Measurements from ENCODE around the gene ATOX1.
"Not testable (repeated sequence)": the region's sequence is repeated elsewhere in the genome, so short reads cannot be mapped to it uniquely, and the experiment has no call there.

Gene ATOX1

DNA sequence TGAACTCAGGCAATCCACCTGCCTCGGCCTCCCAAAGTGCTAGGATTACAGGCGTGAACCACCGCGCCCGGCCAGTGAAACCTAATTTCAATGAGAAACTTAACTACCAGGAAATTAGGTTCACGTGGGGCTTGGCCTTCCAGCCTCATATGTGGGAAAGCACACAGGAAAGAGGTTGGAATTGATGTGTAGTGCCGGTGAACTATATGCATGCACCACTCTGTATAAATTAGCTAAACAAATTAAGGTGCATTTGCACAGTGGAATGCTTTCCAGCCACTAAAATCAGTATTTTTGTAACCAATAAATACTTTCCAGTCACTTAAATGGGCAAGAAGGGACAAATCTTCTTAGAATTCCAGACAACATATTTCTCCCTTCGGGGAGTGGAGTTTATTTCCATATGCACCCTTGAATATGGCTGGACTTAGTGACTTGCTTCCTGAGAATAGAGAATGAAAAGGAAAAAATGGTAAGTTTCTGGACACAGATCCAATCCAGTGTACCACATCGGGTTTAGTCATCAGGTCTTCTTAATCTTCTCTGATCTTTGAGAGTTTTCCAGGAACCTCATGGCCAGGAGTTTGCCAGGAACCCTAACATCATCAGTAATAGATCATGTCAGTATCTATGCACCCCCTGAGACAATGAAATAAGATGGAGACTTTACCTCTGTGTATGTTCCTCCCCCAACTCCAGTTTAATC is 24.9 kb downstream of the ATOX1 start:
- DNase-seq (ENCODE audit: low read depth in 2 of 2), result no peak

DNA sequence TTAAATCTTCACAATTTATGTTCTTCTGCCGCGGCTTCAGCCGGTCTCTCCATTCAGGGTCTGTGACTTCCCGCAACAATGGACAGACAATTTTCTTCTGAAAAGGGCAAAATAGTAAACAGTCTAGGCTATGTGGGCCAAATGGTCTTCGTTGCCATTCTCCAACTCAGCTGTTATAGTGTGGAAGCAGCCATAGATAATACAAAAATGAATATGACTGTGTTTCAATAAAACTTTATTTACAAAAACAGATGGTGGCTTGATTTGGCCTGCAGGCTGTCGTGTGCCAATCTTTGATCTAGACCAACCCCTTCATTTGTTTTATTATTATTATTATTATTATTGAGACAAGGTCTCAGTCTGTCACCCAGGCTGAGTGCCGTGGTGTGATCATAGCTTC is 28.1 kb downstream of the ATOX1 start:
- DNase-seq (ENCODE audit: low read depth in 2 of 2), result no peak

DNA sequence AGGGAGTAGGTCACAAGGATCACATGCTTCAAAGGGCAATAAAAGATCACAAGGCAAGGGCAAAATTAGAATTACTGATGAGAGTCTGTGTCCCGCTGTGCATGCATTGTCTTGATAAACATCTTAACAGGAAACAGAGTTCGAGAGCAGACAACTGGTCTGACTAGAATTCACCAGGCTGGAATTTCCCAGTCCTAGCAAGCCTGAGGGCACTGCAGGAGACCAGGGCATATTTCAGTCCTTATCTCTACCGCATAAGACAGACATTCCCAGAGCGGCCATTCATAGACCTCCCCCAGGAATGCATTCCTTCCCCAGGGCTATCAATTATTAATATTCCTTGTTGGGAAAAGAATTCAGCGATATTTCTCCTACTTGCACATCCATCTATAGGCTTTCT is 28.8 kb downstream of the ATOX1 start:
- DNase-seq (ENCODE audit: low read depth in 2 of 2), result not testable (repeated sequence)

DNA sequence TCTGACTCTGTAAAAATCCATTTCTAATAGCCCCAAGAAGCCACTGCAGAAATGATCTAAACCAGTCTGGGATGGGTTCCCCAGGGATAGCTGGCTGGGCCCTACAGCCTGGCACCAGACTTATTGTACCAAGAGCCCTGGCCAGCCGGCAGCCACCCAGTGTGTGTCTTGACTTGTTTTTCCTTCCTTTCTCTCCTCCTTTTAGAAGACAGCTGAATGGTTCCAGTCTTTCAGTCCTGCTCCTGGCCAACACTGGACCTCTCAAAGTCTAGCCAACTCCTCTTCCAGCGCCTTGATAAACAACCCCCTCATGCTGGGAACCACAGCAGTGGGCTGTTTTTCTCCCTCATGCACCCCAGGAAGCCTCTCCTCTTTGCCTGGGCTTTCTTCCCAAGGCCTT is 34.1 kb downstream of the ATOX1 start:
- no peak for DNase-seq (ENCODE audit: low read depth in 2 of 2)

DNA sequence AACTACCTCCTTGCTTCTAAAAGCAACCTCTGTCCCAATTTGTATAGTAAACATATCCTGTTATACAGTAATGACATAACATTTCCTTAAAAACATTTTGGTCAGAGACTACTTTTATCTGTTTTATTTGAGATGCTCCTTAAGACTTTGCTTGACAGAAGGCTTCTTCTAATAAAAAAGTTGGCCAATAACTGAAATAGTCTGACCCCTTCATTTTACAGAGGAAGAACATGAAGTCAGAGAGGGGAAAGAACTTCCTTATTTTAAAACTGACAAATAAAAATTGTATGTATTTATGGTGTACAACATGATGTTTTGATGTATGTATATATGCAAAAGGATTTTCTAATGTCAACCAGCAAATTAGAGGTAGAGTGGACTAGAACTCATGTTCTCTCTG is 35.9 kb downstream of the ATOX1 start:
- DNase-seq (ENCODE audit: low read depth in 2 of 2), result no peak

DNA sequence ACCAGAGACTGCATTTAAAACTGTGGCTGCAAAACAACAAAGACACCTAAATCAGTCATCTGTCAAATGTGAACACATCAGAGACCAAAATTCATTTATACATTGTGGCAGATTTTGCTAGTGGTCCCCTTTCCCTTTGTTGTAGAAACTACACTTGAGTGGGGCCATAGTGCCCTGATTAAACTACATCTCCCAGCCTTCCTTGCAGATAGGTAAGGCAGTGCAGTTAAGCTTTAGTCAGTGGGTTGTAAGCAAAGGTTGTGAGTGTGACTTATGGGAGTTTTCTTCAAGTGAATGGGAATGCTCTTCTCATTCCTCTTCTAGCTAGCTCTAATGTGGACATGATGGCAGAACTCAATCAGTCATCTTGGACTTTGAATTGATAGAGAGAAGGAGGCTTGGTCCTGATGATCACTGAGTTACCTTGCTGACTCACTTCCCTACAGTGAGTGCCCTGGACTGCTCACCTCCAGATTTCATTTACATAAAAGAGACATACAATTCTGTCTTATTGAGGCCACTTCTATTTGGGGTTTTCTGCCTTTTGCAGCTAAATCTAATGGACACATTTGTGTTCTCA is 36.5 kb downstream of the ATOX1 start:
- no peak for DNase-seq (ENCODE audit: low read depth in 2 of 2)

DNA sequence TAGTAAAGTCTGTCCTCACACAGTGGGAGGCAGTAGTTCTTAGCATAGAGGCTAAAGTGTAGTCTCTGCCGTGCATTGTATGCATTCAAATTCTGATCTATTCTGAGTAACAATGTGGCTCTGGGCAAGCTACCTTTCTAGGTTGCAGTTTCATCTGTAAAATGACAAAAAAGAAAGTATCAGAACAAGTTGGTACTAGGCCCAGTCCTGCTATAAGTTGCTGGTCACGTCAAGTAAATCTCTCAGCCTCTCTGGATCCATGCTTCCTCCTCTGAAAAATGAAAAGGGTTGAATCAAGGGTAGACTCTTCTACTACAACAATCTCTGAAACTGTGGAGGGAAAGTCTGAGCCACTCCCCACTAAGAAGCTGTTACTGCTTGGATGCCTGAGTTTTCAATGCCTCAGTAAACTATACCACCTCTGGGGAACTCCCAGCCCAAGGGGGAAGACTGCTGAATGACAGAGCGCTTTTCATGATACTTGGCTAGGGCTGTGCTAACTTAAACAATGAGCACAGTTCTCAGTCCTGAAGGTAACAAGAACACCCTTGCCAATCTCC is 37.3 kb downstream of the ATOX1 start:
- no peak for DNase-seq (ENCODE audit: low read depth in 2 of 2)

DNA sequence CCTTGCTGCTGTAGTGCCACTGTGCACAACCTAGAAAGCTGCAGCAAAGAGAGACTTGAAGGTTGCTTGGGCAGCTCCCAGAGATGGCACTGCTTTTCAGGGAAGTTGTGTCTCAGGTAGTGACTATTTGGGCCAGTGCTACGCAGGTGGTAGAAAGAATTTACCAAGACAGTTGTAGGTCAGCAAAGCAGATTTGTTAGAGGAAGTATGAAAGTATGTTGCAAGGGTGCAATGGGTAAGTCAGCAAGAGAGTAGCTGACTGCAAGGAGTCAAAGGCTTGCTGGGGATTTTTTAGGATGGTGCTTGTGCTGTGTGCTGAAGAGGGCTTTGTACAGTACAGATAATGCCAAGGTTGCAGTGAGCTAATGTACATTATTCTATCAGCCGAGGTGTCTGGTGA is 38.2 kb downstream of the ATOX1 start:
- no peak for DNase-seq (ENCODE audit: low read depth in 2 of 2)

DNA sequence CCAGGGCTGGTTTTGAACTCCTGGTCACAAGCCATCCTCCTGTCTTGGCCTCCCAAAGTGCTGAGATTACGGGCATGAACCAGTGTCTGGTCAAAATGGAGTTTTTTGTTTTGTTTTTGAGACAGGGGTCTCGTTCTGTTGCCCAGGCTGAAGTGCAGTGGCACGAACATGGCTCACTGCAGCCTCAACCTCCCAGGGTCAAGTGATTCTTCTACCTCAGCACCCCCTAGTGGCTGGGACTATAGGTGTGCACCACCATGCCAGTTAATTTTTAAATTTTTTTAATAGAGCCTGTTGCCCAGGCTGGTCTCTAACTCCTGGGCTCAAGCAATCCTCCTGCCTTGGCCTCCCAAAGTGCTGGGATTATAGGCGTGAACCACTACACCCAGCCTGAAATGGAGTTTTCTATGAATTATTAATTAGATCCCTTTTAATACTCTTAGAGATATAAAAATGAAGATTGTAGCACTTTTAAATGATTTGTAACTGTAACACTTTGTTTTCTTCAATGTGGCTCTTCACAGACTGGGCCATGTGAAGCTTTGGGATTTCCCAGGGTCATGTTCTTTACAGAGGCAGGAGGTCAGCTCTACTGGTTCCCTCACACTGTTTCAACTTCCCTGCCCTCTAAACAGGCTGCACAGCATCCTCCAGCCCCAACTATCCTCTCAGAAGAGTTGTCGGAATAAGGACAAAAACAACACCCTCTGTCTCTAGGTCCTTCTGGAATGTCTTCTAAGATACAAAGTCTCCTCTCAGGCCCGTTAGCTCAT is 39.0 kb downstream of the ATOX1 start:
- no peak for DNase-seq (ENCODE audit: low read depth in 2 of 2)

DNA sequence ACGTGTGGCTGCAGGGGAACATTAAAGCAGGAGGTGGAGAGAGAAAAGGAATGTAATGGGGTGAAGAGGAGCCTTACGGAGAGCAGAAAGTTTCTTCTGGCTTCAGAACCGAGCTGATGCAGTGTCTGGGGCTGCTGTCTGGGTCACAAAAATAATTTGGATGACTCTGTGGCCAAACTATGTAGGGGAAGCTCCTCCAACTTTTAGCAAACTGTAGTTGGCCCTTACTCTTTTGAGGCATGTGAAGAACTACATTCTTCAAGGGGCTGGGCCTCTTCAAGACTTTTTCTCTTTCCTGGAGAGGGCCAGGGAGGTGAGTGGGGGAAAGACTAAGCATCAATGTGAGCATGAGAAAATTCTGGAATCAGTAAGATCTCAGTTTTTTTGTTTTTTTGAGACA is 39.8 kb downstream of the ATOX1 start:
- DNase-seq (ENCODE audit: low read depth in 2 of 2), result peak; percentile 77 to 79

DNA sequence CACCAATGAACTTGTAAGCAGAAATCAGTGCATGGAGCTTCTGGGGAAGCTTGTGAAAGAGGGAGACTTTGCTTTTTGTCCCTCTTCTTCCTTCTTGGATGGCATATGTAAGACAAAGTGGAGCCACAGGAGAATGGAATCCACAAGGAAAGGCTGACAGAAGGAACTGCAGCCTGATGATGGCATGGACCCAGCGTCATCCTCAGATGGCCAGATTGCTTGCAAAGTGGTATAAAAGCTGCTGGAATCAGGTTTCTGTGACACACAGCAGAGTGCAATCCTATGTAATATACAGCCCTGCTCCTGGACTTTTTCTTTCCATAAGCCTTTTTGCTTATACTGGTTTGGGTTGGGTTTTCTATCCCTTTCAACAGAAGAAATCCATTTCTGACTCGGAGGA is 40.3 kb downstream of the ATOX1 start:
- DNase-seq (ENCODE audit: low read depth in 2 of 2), result no peak

DNA sequence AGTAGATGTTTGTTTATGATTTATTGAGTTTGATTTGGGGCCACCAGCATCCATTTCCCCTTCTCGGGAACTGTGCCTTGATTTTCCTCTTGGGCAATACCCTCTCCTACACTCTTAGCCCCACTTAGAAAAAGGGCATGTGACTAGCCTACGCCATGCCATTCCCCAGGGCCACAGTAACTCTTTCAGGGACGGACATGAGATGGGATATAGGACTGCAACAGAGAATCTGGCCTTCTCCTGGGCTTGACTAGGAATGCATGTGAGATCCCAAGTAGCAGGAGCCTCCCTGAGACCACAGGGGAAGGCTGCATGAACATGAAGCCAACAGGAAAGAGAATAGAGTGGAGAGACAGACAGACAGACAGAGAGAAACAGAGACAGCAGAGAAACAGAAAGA is 41.0 kb downstream of the ATOX1 start:
- DNase-seq (ENCODE audit: low read depth in 2 of 2), result no peak

DNA sequence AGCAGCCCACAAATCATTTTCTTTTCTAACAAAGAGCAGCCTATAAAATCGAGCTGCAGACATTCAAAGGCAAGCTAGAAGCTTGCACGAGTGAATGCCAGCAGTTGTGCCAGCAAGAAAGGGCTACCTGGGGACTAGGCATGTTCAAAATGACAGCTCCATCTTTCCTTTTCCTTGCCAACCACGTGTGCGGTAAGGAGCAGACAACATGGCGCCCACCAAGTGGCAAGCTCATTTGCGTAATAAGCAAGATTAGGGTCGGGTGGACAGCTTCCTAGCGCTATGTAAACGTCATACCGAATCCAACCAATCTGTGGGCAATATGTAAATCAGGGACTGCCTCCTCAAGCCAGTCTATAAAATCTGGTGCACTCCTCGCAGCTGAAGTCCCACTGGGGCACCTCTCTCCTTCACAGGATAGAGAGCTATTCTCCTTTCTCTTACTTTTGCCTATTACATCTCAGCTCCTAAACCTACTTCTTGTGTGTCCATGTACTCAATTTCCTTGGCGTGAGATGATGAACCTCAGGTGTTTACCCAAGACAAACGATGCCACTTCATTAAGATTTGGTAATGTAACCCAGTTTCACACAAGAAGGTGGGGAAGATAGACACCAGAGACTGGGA is 49.2 kb downstream of the ATOX1 start:
- DNase-seq (ENCODE audit: low read depth in 2 of 2), result no peak

DNA sequence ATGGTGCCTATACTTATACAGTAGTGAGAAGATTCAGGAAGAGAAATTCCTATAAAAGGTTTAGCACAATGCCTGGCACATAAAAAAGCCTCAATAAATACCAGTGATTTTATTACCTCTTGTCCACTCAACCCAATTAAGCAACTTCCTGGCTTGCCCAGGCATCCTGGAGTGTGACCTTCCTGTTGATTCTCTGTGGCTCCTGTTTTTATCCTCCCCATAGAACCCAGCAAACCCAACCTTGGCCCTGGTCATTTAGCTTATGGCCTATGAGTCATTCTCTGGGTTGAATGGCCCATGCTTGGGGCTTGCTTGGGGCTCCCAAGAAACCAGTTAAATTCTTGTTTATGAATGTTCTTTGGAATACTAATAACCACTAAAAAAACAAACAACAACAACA is 50.3 kb downstream of the ATOX1 start:
- no peak for DNase-seq (ENCODE audit: low read depth in 2 of 2)

DNA sequence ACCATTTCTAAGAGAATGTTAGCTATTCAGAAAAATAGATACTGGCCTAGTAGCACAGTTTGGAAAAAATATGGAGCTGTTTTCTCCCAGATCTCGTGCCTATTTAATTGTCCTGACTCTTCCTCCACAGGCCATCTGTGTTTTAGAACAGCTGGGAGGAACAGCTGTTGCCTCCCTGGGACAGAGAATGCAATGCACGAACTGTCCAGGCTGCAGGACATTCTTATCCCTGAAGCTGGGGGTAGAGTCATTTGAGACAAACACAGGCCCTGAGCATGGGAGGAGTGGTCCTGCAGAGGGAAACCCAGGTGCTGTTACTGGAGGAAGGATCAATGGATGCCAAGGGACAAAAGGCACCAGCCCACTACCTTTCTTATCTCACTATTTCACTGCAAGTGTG is 50.9 kb downstream of the ATOX1 start:
- DNase-seq (ENCODE audit: low read depth in 2 of 2), result no peak

DNA sequence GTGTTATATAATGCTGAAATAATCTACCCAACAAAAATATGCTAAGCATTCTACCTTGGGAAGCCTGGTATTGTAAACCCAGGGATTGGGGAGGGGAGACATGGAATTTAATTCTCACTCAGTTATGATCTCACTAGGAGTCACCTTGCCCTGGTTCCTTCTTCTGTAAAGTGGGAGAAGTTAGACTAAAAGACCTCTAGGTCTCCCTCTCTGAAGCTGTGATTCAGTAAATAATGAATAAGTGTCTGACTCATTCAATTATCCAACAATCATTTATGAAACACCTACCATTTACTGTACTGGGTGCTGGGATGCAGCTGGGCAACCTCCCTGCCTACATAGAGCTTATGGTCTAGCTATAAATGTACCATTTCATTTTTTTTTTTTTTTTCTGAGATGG is 51.5 kb downstream of the ATOX1 start:
- no peak for DNase-seq (ENCODE audit: low read depth in 2 of 2)

DNA sequence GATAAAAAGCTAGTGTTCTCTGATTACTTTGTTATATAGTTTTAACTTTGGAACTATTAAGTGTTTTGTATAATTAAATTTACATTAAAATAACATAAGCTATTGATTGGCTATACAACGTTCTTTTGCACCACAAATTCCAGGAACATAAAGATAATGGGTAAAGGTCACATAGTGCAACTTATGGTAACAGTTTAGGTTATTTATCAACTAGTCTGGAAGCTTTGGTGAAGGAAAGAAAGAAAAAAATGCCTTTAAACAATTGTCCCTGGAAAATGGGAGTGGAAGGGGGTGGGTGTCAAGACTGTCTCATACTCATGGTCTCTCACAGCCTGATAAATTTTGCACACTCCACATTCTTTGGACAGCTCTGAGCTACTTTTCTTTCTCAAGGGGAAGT is 54.7 kb downstream of the ATOX1 start:
- DNase-seq (ENCODE audit: low read depth in 2 of 2), result no peak

DNA sequence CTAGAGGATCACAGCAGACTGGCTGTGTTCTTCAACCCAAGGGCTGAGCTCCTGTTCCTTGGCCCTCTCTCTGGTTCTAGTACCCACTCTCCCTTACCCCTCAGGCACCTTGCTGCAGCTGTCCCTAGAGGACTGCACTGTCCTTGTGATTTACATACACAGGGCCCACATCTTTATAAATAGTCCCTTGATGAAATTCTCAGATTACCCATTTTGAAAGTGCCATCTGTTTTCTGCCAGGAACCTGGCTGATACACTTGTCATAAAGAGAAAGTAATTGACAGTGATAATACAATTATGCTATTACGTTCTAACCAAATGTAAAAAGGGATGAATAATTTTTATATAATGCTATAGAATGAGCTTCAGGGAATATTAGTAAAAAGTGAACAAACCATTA is 55.2 kb downstream of the ATOX1 start:
- no peak for DNase-seq (ENCODE audit: low read depth in 2 of 2)

DNA sequence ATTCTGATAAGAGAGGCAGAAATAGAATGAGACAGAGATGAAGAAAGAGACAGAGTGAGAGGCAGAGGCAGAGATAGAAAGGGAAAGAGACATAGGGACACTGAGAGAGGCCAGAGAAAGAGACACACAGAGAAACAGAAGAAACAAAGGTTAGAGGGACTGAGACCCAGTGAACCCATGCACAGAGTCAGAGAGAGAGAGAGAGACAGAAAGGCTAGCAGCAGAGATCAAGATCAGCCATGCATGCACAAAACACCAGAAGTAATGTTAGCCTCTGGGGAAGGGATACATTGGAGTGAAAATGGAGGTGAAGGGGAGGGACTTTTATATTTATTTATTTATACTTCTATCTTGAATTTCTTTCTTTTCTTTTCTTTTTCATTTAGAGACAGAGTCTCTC is 57.6 kb downstream of the ATOX1 start:
- no peak for DNase-seq (ENCODE audit: low read depth in 2 of 2)

DNA sequence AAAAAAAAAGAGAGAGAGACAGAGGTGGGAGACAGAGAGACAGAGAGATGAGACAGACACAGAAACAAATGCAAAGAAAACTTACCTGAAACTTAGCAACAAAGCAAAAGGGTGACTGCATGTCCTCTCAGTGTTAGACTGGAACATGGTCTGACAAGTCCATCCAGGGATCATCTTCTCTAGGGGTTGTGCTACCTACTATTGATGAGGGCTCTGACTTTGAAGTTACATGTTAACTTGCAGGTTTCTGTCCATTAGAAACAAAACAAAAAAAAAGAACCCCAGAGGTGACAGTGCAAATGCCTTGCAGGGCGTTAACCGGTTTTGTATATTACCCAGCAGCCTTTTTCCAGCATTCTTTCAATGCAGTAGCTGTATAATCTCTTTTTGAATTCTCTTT is 58.1 kb downstream of the ATOX1 start:
- DNase-seq (ENCODE audit: low read depth in 2 of 2), result no peak

DNA sequence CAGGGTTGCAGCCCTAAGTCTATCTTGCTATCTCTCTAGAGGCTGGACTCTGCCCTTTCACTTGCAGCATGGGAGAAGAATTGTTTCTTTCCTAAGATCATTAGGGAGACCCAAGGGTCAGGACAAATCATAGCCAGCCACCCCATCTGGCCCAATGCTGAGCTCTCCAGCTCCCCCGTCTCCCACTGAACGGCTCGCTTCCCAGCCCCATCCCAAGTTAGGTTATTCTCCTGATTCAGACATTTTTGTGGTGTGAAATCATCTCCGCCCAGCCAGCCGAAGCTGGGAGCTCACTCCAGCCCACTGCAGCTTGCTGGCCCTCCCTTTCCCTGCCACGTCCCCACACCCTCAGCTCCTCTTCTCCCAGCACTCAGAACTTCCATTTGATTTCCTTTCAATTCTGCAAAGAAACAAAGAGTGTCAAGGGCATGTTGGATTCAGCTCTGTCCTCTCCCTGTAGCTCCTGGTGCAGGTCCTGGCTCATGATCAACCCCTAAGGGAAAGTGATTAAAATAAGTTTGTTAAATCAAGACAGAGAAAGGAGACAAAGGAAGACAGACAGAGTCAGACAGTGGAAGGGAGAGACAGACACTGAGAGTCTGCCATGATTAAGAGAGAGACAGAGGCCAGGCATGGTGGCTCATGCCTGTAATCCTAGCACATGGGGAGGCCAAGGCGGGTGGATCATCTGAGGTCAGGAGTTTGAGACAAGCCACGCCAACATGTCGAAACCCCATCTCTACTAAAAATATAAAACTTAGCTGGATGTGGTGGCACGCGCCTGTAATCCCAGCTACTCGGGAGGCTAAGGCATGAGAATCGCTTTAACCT is 59.1 kb downstream of the ATOX1 start:
- peak; percentile 95 to 97 for DNase-seq (ENCODE audit: low read depth in 2 of 2)

DNA sequence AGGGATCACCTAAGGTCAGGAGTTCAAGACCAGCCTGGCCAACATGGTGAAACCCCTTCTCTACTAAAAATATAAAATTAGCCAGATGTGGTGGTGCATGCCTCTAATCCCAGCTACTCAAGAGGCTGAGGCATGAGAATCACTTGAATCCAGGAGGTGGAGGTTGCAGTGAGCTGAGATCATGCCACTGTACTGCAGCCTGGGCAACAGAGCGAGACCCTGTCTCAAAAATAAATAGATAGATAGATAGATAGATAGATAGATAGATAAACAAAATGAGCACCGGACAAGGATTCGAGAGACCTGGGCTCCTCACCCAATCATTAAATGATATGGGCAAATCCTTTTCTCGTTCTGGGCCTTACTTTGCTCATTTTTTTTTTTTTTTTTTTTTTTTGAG is 60.4 kb downstream of the ATOX1 start:
- DNase-seq (ENCODE audit: low read depth in 2 of 2), result not testable (repeated sequence)
